HG03060 (cell line): ENCODE data around the gene TCF20.

Experiments used
- ATAC-seq: cut with Tn5 transposase; IDR thresholded peaks from one replicate; pipeline ENCODE4 v1.9.1; 2021; ENCODE audit warnings: low read depth, moderate number of reproducible peaks; ENCODE audit not compliant: unreplicated experiment

Gene TCF20

DNA sequence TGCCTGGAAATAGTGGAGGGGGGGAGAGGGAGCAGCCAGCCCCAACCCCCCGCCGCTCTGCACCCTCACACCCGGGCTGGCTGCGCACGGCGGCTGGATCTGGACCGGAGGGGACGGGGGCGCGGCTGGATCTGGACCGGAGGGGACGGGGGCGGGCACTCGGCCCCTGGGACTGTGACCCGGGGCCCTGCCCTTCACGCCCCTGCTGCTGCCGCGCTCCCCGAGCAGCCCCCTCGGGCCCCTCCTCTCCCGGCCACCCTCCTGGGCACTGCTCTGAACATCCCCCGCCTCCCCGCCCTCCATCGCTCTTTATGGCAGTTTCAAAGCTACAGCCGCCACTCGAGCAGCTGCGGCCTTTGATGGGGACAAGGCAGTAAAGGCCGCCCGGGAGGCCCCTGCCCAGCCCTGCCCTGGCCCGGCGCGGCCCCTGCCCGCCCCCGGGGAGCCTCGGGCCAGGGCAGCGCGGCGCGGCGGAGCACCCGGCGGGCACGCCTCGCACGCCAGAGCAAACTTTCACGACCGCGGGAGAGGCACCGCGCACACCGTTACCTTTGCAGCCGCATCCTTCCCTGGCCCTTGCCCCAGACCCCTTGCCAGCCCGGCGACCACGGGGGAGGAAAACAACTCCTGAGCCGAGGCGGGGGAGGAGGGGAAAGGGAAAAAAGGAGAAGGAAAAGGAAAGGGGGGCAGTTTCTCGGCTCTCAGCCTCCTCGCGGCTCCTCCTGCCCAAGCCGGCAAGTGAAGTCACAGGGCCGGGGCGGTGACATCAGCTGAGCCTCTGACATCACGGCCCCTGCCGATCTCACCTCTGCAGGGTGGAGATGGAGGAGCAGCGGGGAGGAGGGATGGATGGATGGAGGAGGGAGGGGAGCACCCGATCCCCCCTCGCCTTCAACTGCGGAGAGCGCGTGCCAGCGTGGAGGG, 13.1 kb upstream of the TCF20 start:
- no peak for ATAC-seq

GRCh38 chr22:42282943-42283277, 12.5 kb upstream of the TCF20 start:
- ATAC-seq, result no peak

DNA sequence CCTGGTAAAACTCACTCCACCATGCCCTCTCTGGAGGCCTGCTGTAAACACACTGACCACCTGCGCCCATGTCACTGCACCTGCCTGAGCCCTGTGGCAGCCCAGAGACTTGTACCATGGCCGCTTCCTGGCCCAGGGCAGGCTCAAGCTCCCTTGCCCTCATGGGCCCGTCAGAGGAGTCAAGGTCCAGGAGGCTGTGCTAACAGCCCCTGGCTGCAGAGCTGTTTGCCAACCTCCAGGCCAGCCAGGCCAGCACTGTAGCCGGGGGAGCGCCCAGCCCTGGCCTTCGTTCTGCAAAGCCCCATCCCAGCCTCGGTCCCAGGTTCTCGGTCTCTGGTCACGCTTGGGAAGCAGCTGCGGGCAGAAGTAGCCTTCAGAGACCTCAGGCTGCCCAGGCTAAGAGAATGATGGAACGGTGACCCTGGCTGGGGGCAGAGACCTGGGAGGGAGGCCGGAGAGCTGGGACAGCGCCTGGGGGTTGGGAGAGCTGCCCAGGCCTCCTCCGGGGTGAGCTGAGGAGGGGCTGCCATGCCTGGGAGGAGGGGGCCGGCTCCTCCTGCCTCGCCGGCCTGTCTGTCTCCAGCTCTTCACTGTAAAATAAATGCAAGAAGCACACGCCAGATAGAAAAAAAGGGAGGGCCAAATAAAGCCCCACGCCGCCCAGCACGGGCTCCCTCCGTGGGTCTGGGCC, 11.9 kb upstream of the TCF20 start:
- no peak for ATAC-seq

DNA sequence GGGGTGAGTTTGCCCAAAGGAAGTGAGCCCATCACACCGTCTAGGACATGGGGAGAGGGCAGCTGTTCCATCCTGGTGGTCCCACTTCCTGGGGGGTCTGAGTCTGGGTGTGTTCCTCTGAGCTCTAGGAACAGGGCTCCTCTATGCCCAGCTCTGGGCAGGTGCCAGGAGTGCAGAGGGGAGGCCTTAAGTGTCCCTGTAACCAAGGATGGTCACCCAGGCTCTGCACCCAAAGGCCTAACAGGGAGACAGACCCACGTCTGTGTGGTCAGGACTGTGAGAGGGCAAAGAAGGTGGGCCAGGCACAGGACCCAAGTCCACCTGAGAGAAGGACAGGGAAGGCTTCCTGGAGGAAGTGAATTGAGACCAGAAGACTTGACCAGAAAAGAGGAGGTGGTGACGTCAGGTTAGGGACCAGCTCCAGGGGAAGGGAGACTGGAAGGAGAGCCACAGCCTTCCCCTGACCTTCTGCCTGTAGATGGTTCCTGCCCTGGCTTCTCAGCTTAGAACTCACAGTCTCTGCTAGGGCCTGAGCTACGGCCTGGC, 11.3 kb upstream of the TCF20 start:
- no peak for ATAC-seq

- ATAC-seq, result no peak
Observed at GRCh38 chr22:42281284-42281683, 10.8 kb upstream of the TCF20 start.

DNA sequence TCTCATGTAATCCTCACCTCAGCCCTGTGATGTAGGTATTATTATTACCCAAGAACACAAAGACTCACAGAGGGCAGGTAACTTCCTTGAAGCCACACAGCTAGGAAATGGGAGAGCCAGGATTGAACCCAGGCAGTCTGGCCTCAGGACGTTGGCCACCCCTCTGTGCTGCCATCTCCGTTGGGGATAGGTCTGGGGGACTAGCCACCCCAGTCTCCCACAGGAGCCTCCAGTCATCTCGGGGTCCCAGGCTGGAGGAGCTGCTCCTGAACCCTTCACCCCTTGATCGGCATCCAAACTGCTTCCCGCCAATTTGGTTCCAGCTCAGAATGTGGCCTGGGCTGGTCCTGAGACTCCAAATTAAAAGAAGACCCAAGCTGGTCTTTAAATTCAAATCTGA, 10.4 kb upstream of the TCF20 start:
- no peak for ATAC-seq

DNA sequence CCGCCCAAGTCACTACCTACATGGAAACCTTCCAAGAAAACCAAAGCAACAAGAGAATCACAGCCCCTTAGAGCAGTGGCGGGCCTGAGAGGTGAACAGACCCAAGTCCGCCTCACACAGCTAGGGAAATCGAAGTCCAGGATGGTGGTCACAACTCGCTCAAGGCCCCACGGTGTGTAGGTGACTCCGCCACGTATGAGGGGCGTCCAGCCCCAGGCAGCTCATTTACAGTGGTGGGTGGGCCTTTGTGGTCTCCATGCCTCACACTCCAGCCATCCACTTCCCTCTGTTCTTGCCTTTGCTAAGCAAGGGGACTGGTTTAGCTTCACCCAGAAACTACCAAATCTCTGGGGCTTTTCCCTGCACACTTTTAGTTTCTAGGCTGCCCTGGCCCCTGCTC, 9.7 kb upstream of the TCF20 start:
- ATAC-seq, result no peak

DNA sequence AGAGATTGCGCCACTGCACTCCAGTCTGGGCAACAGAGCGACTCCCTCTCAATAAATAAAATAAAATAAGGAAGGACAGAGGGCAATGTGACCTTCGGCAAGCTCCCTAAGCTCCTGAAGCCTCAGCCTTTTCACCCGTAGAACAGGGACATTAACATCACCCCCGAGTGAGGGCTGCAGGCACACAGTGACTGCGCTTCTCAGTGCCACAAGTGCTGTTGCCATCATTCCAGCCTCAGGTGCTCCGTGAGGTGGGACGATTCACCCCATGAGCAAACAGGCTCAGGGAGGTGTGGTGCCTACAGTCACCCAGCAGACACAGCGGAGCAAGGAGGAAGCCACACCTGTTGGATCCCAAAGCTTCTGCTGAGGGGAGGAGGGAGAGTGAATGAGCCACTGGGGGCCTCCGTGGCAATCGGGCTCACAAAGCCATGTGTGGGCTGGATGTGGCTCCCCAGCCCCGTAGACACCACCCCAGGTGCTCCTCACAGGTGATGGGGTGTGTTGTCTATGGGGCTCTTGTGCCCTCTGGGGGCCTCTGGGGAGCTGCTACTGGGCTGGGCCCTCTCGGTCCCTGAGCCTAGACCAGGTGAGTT, 9.1 kb upstream of the TCF20 start:
- ATAC-seq, result no peak

DNA sequence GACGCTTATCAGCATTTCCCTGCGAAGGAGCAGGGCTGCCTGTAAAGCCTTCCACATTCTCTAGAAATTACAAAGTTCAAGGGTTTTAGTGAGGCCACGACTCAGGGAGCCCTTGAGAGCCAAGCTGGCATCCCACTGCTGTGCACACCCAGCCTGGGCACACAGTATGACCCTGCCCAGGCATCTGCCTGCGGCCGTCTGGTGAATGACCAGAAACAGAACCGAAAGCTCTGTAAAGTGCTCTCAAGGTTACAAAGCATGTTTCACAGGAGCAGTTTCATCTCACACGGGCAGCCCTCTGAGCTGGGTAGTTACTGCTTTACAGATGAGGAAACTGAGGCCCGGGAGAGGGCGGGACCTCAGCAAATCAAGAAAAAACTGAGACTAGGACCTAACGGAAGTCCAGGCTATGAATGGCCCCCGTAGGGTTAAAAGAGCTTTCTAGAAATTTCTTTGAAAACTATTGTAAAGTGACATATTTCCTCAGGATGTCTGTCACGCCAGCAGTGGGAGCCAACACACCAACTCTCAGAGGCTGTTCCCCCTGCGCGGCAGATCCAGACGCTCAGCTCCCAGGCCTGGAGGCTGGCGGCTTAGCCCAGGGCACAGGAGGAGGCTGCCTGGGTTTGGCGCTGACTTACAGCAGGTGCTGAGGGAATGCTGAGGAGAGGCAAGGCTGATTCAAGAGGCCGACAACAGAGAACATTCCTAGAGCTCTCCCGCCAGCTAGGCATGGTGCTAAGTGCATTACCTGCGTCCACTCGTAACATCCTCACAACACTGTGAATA, 7.7 kb upstream of the TCF20 start:
- ATAC-seq, result no peak

- no peak for ATAC-seq
Observed at GRCh38 chr22:42277232-42277753, 6.8 kb upstream of the TCF20 start.

DNA sequence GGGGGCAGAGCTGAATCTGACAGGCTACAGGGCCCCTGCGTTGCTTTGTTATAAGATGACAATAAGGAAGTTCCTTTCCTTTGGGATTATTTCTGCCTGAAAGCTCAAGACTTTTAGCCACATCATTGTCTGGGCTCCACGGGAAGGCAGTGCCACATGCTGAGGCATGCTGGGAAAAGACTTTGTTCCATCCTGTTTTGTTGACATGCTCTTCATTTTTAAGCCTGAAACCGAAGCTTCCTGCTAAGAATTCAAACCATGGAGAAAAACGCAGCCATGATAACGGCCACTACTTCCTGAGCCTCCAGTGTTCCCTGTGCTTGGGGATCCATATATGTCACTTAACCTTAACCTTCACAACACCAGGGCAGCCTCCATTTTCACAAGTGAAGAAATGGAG, 5.5 kb upstream of the TCF20 start:
- no peak for ATAC-seq

DNA sequence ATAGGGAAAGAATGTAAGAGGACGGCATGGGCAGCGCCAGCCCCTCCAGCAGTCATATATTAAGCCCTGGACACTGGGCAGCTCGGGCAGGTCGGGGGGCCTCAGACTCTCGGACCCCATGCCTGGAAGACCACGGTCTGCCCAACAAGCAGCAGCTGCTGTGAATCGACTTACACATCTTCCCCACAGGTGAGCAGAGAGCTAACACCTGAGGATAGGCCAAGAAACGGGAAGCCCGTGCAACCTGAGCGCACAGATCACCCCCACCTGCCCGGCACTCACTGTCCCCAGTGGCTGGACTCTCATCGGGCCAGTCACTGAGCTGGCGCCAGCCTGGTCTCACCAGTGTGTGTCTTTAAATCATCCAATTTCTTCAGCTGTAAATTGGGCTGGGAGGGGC, 4.7 kb upstream of the TCF20 start:
- no peak for ATAC-seq

DNA sequence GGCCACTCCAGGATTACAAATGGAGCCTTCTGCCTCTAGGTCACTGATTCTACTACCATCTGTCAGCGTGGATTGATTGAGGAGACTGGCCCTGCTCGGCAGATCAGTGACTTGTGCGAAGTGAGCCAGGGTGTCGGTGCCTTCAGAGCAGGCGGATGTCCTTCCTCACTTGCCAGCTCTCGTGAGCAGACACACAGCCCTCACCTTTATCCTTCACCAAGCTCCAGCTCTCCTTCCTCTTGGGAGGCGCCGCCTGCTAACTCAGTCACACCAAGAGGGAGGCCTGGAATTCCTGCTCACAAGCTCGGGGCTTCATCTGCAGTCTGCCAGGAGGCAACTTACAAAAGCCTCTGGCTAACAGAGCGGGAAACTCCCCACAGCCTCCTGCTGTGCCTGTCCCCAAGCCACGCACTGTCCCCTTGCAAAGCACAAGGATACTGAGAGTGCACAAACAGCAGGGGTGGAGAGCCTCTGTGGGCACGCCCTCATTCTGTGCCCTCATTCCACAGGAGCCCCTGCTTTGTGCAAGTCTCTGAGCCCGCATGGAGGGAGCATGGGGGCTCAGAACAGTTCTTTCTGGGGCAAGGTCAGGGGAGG, 3.5 kb upstream of the TCF20 start:
- ATAC-seq, result no peak

DNA sequence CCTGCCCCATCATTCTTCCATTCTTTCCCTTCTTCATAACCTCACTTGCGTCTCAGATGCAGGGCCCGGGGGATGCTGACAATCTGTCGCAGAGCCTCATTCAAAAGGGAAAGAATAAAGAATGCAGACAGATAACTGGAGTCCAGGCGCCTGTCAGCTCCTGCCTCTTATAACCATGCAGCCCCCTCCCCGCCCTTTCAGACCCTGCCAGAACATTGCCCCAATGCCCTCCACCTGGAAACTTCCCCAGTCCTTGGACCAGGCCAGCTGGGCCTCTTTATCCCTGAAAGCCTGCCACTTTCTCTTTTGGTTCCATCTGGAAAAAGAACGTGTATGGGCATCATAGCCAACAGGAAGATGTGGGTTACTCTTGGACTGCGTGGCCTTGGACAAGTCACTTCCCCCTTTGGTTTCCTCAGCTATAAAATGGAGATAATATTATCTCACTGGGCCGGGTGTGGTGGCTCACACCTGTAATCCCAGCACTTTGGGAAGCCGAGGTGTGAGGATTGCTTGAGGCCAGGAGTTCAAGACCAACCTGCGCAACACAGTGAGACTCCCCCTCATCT, 2.1 kb upstream of the TCF20 start:
- ATAC-seq, result no peak

GRCh38 chr22:42271906-42272305, 1.5 kb upstream of the TCF20 start:
- ATAC-seq, result no peak

- no peak for ATAC-seq
Observed at GRCh38 chr22:42271191-42271813, 849 bp upstream of the TCF20 start.

DNA sequence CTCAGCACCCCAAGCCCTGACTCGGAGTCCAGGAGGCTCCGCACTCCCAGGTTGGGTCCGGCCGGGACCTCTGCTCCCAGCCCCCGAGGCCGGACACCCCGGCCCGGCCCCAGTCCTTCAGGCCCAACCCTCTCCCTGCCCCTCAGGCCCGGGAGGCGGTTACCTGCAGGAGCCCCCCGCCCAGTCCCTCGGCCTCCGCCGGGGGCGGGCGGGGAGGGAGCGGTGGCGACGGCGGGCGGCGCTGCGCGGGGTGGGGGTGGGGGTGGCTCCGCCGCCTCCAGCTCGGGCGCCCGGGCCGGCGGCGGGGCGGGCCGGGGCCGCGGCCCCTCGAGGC, 310 bp downstream of the TCF20 start:
- no peak for ATAC-seq

DNA sequence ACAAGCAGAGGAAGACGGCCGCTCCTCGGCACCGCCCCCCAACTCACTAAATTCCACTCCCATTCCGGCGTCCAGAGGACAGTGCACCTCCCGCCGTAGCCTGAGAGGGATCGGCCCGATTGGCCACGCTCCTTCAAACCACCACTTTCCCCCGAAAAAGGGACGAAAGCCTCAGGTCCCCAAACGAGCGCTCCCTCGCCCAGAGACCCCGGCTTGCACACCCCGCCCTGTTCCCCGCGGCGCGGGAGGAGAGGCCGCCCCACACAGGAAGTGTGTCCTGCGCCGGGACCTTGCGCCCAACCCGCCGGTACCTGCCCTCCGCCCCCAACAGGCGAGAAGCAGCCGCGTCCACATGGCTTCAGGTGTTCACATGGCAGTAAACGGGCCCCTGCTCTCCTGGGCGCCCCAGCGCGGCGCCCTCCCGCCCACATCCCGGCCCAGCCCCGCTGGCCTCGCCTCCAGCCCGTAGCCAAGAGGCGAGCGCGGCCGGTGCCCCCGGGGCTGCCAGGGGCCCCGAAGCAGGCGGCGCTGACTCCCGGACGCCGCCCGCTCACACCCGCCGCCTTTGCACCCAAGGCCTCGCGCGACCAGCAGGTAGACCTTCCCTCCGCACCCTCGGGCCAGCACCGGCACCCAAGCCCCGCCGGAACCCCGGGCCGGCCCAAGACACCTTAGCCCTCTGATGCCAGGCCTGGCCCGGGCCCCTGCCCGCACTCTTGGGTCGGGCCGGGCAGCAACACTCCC, 849 bp downstream of the TCF20 start:
- no peak for ATAC-seq
